Measurements from ENCODE around the gene TLR4.

Gene TLR4

GRCh38 chr9:117715411-117715989, 11.3 kb downstream of the TLR4 start:
- no peak for DNase-seq

DNA sequence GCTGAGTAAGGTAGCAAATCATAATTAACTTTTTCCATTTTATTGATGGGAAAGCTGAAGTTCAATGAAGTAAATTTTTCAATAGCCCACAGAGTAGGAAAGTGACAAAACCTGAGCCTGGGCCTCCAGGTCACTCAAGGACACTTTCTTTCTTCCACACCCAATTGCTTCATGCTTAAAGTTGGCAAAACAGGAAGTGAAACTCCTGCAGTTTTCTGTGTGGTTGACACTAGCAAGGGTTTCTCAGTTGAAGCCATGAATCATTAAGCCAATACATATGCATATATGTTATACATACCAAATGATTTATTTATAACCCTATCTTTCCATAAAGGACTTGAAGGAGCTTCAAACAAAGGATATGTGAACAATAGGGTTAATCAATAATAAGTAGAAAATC, 13.9 kb downstream of the TLR4 start:
- DNase-seq = no peak

- no peak for DNase-seq
Observed at GRCh38 chr9:117718701-117719100, 14.5 kb downstream of the TLR4 start.

GRCh38 chr9:117719161-117719920, 15.1 kb downstream of the TLR4 start:
- DNase-seq = no peak

DNA sequence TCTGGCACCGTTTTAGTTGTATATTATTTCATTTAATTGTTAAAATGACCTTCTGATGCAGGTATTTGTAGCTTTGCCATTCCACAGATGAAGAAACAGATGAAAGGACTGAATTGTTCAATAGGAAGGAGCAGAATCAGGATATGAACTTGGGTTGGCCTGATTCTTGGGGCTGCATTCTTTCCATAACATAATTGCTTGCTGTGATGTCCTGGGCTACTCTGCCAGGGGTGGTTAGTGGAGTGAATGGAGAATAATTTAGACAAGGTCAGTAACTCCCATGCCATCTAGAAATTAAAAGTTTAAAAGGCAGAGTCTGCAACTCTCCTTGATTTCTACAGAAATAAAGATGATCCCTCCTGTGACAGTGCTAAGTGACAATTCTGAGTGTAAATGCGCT, 15.9 kb downstream of the TLR4 start:
- DNase-seq = no peak

- no peak for DNase-seq
Observed at GRCh38 chr9:117720555-117720954, 16.4 kb downstream of the TLR4 start.

GRCh38 chr9:117720987-117721386, 16.8 kb downstream of the TLR4 start:
- no peak for DNase-seq

- DNase-seq = no peak
Observed at GRCh38 chr9:117722108-117722761, 18.0 kb downstream of the TLR4 start.

GRCh38 chr9:117723986-117724625, 19.9 kb downstream of the TLR4 start:
- DNase-seq = no peak

DNA sequence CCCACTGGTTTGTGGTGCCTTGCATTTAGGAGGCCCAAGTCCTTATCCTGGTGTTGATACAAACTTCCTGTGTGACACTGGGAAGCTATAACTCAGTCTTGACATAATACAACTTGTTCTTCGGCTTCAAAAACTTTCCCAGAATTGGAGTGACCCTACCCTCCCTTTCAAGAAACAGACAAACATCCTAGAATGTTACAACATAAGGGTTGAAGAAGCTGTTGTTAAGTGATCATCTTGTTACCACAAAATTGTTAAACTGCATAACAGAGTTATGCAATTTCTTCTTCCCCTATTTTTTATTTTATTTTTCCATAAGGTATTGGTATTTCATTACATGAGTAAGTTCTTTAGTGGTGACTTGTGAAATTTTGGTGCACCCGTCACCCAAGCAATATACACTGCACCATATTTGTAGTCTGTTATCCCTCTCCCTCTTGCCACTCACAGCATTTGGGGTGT, 21.3 kb downstream of the TLR4 start:
- DNase-seq = no peak

DNA sequence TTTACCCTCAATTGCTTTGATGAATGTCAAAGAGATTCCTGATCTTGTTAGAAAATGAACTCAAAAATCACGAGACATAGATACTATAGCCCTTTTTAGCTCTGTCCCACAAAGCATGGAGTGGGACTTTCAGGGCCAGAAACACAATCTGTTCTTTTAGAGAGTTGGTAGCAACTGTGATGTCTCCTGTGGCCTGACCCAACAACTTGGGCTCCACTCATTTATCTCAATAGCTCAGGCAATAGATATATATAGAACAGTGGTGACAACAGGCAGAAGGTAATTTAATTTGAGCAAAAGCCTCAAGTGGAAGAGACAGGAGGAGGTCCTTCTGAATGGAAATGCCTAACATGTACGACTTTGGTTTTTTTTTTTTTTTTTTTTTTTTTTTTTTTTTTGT, 25.2 kb downstream of the TLR4 start:
- DNase-seq = no peak

- no peak for DNase-seq
Observed at GRCh38 chr9:117732494-117732893, 28.3 kb downstream of the TLR4 start.

DNA sequence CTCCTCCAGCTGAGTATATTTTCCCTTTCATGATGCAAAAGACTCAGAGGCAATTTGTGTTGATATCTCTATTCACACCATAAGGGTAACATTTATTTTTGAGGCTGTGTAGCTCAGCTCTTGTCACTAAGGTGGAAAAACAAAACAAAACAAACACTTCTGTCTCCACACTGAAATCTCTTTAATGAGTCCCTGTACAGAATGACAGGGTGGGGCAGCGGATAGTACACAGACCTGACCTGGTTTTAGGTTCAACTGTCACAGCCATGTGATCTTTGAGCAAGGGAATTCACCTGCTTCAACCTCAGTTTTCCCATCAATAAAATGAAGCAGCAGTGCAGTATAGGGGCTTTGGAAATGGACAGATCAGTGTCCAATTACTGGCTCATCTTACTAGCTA, 29.3 kb downstream of the TLR4 start:
- no peak for DNase-seq

DNA sequence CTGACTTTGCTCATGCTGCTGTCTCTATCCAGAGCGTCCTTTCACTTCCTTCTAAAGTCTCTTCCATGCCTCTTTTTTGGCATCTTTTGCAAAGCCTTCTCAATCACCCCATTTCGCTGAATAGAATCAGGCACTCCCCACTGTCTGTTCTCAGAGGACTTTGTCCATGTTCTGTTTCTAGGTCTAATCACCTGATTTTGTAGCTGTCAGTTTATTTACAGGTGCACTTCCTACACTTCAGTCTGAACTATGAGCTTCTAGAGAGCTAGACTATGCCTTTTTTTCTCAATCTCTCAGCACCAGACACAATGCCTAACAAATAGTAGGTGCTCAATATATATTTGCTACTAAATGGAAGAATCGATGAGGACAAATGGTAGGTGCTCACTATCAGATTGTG, 29.9 kb downstream of the TLR4 start:
- DNase-seq = no peak

DNA sequence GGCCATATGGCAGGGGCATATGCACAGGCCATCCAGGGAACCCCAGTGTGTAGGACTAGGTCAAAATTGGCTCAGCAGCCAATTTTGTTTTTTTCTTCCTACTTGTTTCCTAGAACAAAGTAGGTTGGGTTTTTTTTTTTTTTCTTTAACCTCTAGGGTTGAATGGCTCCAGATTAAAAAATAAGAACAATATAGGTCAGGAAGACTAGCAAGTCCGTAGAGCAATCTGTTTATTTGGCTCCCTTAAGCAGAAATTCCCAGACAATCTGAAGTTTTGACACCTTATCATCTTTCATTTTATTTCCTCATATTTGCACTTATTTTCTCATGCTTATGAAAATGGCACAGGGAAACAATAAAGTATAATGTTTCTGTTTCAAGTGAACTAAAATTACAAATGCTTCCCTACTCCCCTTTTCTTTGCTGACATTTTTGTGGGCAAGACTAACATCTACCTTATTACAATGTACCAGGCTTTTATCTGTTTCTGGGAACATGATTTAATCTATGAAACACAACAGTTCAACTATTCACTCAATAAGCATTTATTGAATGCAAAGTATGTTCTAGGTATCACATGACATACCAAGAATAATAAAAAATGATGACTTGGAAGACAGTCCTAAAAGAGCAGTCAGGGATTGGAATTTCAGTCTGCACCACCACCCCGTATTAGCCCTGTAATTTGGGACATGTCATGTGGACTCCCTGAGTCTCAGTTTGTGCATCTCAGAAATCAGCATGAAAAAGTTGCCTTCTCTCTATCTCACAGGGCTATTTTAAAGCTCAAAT, 30.5 kb downstream of the TLR4 start:
- DNase-seq = no peak

GRCh38 chr9:117737721-117738226, 33.6 kb downstream of the TLR4 start:
- no peak for DNase-seq

DNA sequence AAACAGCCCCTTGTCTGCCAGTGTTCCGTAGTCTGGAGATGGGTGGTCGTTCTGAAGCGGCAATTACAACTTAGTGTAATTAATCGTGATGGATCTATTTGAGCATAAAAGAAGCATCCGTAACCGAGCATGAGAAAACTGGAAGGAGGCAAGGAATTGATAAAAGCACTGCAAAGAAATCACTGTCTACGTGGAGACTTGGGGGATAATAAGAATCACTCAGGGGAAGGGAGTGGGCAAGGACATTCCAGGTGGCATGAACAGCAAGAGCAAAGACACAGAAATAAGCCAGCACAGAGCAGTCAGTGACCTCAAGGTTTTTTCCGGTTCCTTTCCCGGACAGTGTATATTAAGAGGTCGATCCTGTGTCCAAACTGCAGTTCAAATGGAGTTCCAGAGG, 35.0 kb downstream of the TLR4 start:
- no peak for DNase-seq

DNA sequence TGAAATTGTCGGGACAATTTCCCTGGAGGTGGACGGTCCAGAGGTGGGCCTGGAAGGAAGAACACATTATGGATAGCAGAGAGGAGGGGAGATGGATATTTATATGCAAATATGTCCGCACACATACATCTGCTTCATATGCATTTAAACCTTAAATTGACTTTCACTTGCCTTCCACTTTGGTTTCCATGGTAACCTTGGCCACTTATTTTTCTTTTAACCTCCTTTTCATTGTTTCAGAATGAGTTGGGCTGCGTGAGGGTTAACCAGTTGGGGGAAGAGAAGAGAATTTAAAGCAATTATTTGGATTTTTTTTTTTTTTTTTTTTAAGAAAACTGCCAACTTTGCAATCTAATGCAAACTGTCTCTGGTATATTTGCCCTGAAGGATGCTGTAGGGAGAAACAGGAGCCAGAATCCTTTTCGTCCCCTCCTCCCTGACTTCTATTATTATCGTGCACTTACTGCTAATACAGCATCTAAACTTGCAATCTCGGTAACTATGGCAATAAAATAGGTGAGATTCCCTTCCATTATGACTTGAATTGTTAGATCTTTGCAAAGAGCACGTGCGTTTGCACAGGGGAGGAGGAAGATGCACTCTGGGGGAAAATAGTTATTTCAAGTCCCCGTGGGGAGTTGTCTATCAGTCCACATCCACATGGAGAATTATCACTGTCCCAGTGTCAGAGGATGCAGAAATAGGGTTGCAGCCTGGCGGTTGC, 35.6 kb downstream of the TLR4 start:
- no peak for DNase-seq

GRCh38 chr9:117742131-117742530, 37.9 kb downstream of the TLR4 start:
- no peak for DNase-seq

- no peak for DNase-seq
Observed at GRCh38 chr9:117744369-117744768, 40.2 kb downstream of the TLR4 start.

DNA sequence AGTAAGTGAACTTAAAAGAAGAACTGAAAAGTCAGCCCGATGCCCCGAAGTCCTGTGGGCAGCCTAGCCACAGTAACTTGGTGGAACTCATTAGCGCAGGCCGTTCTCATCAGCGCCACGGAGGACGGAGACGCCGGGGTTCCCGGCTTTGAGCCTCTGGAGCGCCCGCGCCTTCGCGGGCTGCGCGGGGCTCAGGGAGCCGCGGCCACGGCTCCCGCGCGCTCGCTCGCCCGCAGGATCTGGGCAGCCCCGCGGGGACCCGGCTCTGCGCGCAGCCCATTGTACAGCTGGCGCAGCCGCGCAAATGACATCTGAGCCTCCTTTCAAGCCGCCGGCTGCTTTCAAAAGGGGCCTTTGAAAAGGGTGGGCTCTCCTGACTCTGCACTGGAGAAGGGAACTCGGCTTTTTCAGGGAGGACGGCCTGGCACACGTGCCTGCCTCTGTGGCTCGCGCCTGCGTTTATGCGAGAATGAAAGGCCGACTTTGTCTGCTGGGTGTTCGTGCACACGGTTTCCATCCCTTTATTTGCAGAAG, 40.7 kb downstream of the TLR4 start:
- DNase-seq = no peak

DNA sequence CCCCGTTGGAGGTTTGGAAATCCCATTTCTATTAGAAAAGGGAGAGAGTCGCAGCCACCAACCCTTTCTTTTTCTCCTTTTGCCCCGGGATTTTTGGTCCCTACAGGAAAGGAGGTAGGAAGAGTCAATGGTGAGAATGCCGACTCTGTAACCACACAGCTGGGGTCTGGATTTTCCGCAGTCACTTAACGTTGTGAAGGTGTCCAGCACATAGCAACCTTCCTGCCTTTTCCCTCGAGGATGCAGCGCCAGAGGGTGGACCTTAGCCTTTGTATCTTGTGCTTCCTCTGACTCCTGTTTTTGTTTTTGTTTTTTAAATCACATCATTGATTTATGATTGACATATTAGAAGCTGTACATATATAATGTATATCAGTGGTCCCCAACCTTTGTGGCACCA, 41.4 kb downstream of the TLR4 start:
- DNase-seq = no peak

Data from SHP77 (cell line).